GM12872 (cell line): ENCODE data around the gene SNTG2.

Source experiments
- TF ChIP-seq, protein P1 (sequence below): IDR thresholded peaks from 3 replicates; pipeline ENCODE4 v1.5.1; 2011; ENCODE audit warnings: low read depth, mild to moderate bottlenecking, low read length, moderate library complexity; ENCODE audit not compliant: insufficient read depth

Gene SNTG2

GRCh38 chr2:1141079-1141478, 190.4 kb downstream of the SNTG2 start:
- TF ChIP-seq, protein P1, sequence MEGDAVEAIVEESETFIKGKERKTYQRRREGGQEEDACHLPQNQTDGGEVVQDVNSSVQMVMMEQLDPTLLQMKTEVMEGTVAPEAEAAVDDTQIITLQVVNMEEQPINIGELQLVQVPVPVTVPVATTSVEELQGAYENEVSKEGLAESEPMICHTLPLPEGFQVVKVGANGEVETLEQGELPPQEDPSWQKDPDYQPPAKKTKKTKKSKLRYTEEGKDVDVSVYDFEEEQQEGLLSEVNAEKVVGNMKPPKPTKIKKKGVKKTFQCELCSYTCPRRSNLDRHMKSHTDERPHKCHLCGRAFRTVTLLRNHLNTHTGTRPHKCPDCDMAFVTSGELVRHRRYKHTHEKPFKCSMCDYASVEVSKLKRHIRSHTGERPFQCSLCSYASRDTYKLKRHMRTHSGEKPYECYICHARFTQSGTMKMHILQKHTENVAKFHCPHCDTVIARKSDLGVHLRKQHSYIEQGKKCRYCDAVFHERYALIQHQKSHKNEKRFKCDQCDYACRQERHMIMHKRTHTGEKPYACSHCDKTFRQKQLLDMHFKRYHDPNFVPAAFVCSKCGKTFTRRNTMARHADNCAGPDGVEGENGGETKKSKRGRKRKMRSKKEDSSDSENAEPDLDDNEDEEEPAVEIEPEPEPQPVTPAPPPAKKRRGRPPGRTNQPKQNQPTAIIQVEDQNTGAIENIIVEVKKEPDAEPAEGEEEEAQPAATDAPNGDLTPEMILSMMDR, result no peak

DNA sequence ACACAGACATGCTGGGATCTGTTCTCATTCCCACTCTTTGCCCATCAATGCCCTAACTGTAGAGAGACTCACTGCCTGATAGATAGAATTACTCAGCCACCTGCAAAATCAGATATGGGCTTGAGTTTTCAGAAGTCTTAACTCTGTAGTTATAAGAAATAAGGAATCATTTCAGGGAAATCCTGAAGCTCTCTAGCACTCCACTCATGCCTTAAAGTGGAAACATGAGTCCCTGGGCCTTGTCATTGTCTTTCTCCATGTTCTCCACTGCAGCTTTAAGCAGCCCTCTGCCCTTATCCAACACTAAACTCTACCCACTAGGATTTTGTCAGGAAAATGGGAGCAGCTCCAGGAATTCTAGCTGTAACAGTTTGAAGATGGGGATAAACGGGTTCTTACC, 192.5 kb downstream of the SNTG2 start:
- TF ChIP-seq, protein P1, result no peak

DNA sequence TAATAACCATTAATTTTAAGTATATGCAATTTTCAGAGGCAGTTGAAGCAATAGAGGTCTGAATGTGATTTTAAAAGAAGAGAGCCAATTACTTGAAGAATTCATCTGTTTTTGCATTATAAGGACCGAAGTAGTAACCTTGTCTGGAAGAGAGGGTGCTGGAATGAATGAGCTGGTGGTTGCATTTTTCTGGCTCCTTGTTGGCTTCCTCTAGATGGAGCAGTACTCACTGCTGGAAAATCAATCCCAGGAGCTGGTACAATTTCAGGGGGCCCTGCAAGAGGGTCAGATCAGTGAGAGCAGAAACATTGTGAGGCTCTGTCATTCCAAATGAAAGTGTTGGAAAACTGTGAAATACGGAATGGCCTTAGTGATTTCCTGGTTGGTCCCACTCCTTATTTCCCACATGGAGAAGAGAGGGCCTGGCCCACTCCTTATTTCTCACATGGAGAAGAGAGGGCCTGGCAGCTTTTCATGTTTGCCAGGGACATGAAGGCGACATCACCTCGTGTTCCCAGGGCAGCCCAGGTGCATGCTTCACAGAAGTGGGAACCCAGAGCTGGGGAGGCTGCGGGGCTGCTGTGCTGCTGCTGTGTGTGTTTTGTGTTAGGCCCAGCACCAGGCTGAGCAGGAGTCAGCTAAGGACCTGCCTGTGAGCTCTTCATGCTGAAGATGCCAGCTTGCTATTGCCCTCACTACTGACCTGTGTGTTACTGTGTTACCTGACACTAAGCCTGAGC, 197.4 kb downstream of the SNTG2 start:
- TF ChIP-seq, protein P1, result no peak

DNA sequence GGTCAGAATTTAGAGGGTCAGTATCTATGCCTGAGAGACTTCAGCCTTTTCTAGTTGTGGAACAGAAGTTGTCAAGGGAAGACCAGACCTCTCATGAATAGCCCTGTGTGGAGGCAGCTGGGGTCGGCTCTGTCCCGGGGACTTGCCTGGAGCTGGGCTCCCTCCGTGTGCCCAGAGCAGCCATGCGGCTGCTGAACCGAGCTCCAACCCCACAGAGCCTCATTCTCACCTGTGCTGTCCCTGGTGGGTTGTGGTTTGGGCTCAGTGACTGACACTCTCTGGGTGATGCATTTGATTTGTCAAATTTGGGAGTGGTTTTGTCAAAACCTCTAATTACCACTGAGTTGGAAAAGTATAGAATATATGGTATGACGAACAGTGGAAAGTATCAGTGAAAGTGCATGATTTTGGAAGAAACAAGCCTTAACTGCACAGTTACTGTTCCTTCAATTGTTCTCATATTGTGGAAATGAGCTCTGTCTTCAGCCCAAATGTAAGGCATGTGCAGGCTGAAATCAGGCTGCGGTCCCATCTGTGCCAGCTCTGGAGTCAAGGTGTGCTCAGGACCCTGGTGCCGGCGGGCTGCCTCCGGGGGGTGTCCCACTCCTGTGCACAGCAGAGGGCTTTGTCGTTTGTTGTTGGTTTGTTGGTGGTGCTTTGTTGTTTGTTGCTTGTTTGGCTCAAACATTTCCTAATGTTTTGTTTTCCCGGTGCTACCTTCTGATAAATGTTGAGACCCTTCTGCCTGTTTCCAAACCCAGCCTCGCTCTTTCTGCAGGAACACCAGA, 200.3 kb downstream of the SNTG2 start:
- TF ChIP-seq, protein P1, result no peak

DNA sequence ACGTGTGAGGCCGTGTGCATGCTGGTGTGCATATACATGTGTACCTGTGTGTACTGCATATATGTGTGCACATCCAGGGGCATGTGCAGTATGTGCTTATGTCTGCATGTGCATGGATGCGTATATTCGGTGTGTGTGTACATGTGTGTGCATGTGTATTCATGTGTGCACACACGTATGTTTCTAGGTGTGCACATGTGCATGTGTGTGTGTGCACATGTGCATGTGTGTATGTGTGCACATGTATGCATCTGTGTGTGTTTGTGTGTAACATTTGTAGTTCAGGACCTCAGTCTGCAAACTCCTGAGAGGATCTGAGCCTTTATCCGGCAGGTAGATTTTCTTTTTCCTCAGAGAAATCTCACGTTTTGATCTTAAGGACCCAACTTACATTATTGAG, 201.7 kb downstream of the SNTG2 start:
- TF ChIP-seq, protein P1, result no peak

DNA sequence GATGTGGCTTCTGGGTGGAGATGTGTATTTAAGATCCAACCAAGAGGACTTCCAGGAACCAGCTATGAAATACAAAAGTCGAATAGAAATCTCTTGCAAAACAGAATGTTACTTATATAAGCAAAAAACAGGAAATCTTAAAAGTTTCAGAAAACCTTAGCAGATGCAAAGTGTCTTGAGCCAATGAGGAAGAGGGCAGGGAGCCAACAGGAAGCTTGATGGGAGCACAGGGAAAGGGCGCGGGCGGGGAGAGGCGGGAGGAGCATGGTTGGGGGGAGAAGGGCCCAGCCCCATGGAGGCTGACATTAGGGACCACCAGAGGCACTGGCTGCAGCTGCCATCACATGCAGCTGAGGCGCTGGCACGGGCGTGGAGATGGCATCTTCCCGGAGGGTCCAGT, 203.3 kb downstream of the SNTG2 start:
- TF ChIP-seq, protein P1, result no peak

DNA sequence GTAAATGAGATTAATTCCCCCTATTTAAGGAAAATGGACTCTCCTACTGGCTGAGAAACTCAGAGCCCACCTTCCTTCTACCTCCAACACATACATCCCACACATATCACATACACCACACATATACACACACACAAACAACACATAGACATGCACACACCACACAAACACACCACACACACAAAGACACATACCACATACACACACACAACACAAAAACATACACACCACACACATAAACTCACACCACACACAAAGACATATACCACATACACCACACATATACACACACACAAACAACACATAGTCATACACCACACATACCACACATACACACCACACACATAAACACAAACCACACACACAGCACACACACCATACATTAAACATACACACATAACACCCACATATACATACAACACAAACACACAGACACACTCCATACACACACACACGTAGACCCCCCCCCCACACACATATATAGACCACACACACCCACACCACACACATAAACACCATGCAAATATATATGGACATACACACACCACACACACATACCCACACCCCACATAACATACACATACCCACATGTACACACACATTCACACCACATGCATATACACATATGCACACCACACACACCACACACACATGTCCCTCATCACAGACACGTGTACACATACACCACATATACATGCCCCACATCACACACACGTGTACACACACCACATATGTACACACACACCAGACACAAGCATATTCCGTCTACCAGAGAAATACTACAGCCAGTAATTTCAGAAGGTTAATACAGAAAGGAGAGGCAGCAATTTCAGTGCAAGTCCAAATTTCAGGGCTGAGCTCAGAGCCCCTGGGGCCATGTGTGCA, 204.3 kb downstream of the SNTG2 start:
- TF ChIP-seq, protein P1, result no peak
